C4-2B (cell line): ENCODE measurements around the gene TCF19.

Source experiments
- CTCF ChIP-seq: fragments of 450-650 bp; conservative IDR thresholded peaks from 2 replicates; pipeline ENCODE4 v1.5.1; 2017; ENCODE audit warnings: mild to moderate bottlenecking
- ZFX ChIP-seq: fragments of 450-650 bp; IDR thresholded peaks from 2 replicates; pipeline ENCODE4 v1.6.1; 2017

- TF ChIP-seq CTCF: no peak
- TF ChIP-seq ZFX: no peak
Observed at GRCh38 chr6:31170987-31171671, 12.7 kb downstream of the TCF19 start.
